ENCODE data around the gene FAM177B. TPM values are rescaled to one million over a fixed set of nuclear protein-coding genes. Genes with fewer than 3 reads are reported as not detected.

The FAM177B gene
- total and polyA plus RNA-seq, 7 donors = 0.36 to 40.5 (median 8.9) TPM; not detected in 1

GRCh38 chr1:222750651-222751050 lies 13.6 kb downstream of the FAM177B start:
- TF ChIP-seq POLR2A (IDR thresholded peaks at IDR 0.05) (no peak), EP300 (IDR thresholded peaks at IDR 0.05) (no peak), CTCF (IDR thresholded peaks at IDR 0.05) (no peak), POLR2AphosphoS5 (IDR thresholded peaks at IDR 0.05) (no peak)
- intact Hi-C loops (cut with DNase I) = loop anchor here (10.0 kb wide), 1 partner anchor 184 kb away; no protein-coding TSS in a partner anchor

DNA sequence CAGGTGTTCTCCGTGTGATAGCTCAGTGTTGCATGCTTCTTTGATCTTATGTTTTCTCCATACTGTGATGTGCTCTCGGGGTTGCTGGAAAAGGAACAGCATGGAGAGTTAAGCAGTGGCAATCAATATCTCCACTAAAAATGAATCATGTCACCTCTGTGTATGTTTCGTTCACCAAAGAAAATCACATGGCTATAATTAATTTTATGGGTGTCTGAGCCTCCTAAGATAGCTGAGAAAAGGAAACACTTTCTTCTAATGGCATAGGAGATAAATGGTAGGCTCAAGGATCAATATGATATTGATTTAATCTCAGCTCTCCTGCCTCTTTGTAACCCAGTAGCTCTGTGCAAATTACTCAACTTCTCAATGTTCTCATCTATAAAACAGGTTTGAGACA lies 14.3 kb downstream of the FAM177B start:
- TF ChIP-seq EP300 (IDR thresholded peaks at IDR 0.05) (no peak), POLR2A (IDR thresholded peaks at IDR 0.05) (no peak), POLR2AphosphoS5 (IDR thresholded peaks at IDR 0.05) (no peak), CTCF (IDR thresholded peaks at IDR 0.05) (no peak)
- WGBS, 2 donors = 83 to 84% methylated on average over 3 of the region's 3 CpGs
- intact Hi-C loops (cut with DNase I) = loop anchor here (10.0 kb wide), 1 partner anchor 184 kb away; no protein-coding TSS in a partner anchor
- Histone ChIP-seq H3K27ac (no peak overlapping the region), H3K36me3 (no peaks in the 10 kb centered on the region), H3K27me3 (no peaks in the 10 kb centered on the region), H3K4me3 (no peak overlapping the region), H3K4me1 (peaks cover 0 to 17% (median 10%) of the 10 kb centered on the region in 4 donors), H3K9me3 (no peaks in the 10 kb centered on the region)
- no peak for DNase-seq

More at GRCh38 chr1:222750651-222751050, 13.6 kb downstream of the FAM177B start:
- H3K27me3 ChIP-seq = no peaks in the 10 kb centered on the region
- H3K36me3 ChIP-seq = no peaks in the 10 kb centered on the region
- 82 to 96% methylated on average over 1 of the region's 1 CpG for WGBS, 2 donors
- no peak for DNase-seq
- H3K4me1 ChIP-seq = peaks cover 0 to 11% (median 10%) of the 10 kb centered on the region in 4 donors
- no peaks in the 10 kb centered on the region for H3K9me3 ChIP-seq
- H3K27ac ChIP-seq = no peak overlapping the region
- H3K4me3 ChIP-seq = no peak overlapping the region

GRCh38 chr1:222754366-222755139 lies 17.6 kb downstream of the FAM177B start:
- peaks cover 0 to 45% (median 32%) of the 10 kb centered on the region in 4 donors for H3K4me1 ChIP-seq
- 78 to 89% methylated on average over 10 of the region's 10 CpGs for WGBS, 2 donors
- H3K4me3 ChIP-seq = no peak overlapping the region
- TF ChIP-seq POLR2A (IDR thresholded peaks at IDR 0.05) = no peak
- peak in 3 of 4 donors; percentile 7 to 59 (median 12) for TF ChIP-seq POLR2AphosphoS5 (IDR thresholded peaks at IDR 0.05)
- no peak for TF ChIP-seq CTCF (IDR thresholded peaks at IDR 0.05)
- TF ChIP-seq EP300 (IDR thresholded peaks at IDR 0.05) = peak in 1 of 4 donors; percentile 28
- peak; percentile 88 for DNase-seq
- intact Hi-C loops (cut with DNase I) = loop anchor here (2.0 to 10.0 kb wide), 4 partner anchors 14 to 218 kb away; partner anchors contain the start of gene DISP1
- H3K27me3 ChIP-seq = no peaks in the 10 kb centered on the region
- no peaks in the 10 kb centered on the region for H3K9me3 ChIP-seq
- H3K27ac ChIP-seq = peak overlapping the region in 3 of 4 donors; percentile 79 to 89 (median 89)
- no peaks in the 10 kb centered on the region for H3K36me3 ChIP-seq

- no peaks in the 10 kb centered on the region for H3K9me3 ChIP-seq
- no peak overlapping the region for H3K4me3 ChIP-seq
- peak; percentile 94 for DNase-seq
- H3K4me1 ChIP-seq = peaks cover 0 to 54% (median 39%) of the 10 kb centered on the region in 4 donors
- intact Hi-C loops (cut with DNase I) = loop anchor here (2.0 to 10.0 kb wide), 4 partner anchors 60 to 327 kb away; partner anchors contain the start of gene DISP1
- peak overlapping the region; percentile 9 to 89 (median 84) for H3K27ac ChIP-seq
- H3K36me3 ChIP-seq = no peaks in the 10 kb centered on the region
- TF ChIP-seq POLR2A (IDR thresholded peaks at IDR 0.05) (no peak), CTCF (IDR thresholded peaks at IDR 0.05) (no peak), POLR2AphosphoS5 (IDR thresholded peaks at IDR 0.05) (peak; percentile 97 to 99 (median 98)), EP300 (IDR thresholded peaks at IDR 0.05) (peak; percentile 98 to 100 (median 99))
- no peaks in the 10 kb centered on the region for H3K27me3 ChIP-seq
- WGBS, 2 donors = 77 to 79% methylated on average over 10 of the region's 10 CpGs
Observed at GRCh38 chr1:222757646-222758268, 20.8 kb downstream of the FAM177B start.

Data from sigmoid colon (tissue), 7 donors.